8988T (cell line): Measurements from ENCODE around the gene AGXT2.

Experiments used
- DNase-seq: peaks from one replicate; pipeline ENCODE4 v3.0.0; 2011

The AGXT2 gene

DNA sequence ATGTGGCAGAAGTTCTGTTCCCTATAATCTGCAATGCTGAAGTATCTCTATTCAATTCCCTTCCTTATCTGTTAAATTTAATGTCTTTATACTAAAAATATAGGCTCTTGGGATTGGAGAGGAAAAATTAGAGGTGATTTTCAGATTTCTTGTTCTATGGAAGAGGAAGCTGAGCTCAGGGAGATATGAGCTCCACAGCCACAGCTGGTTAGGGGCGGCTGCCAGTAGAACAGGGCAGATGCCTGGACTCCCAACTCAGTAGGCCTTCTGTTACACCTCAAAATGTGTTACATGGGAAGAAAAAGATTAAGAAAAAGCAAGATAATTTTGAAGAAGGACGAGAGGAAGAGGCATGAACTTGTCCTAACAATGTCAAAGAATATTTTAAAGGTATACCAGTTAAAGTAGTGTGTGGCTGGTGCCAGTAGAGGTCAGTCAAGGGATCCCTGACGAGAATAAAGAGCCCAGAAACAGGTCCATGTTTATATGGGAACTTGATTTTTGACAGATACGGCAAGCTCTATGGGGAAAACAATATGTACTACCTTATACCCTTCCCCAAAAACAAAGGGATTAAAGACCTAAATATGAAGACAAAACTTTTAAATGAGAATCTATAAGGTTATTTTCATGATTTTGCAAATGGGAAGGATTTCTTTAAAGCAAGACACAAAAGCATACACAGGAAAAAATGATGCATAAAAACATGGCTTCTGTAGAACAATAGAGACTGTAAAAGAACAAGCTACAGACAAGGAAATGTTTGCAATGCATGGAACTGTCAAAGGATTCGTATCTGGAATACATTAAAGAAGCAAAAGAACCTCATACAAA lies 89.7 kb downstream of the AGXT2 start:
- peak; percentile 29 for DNase-seq

DNA sequence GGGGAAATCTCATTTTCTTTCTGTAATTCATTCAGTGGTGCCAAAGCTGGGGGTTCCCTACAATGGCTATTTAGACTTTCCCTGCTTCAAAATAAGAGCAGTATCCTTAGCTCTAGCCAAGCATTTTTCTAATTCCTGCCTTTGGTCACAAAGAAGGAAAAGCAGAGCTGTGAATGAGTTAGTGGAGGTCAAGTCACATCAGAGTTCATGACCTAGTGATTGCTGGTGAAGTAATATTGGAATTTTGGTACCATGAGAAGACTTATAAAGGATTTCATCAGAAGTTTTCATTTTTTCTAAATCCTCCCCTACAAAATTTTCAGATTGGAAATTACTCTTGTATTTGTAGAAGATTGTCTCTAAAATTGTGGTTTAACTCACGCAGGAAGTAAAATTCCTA lies 90.4 kb downstream of the AGXT2 start:
- DNase-seq = no peak
